Activated T-helper 17 cell treated with anti-CD3 and anti-CD28 coated beads, Interleukin-2, amount 50 U/mL, for 72 hours (primary cell): ENCODE measurements around the gene PRKCA. TPM values are rescaled to one million over a fixed set of nuclear protein-coding genes. Genes with fewer than 3 reads are reported as not detected.
"Not testable (repeated sequence)": the region's sequence is repeated elsewhere in the genome, so short reads cannot be mapped to it uniquely, and the experiment has no call there.

Experiments
- ATAC-seq: fragments of 150-1000 bp; cut with Tn5 transposase; replicated peaks from 2 replicates; pipeline ENCODE4 v1.10.0; 2021; ENCODE audit warnings: mild to moderate bottlenecking, moderate library complexity
- H3K27ac Mint-ChIP-seq: one replicate; pipeline ENCODE4 v1.8.0; 2022; ENCODE audit warnings: mixed read lengths
- H3K27me3 Mint-ChIP-seq: one replicate; pipeline ENCODE4 v1.8.0; 2022; ENCODE audit warnings: mixed read lengths
- H3K36me3 Mint-ChIP-seq: one replicate; pipeline ENCODE4 v1.8.0; 2022; ENCODE audit warnings: low read depth, mild to moderate bottlenecking, mixed read lengths
- H3K4me1 Mint-ChIP-seq: one replicate; pipeline ENCODE4 v1.8.0; 2022; ENCODE audit warnings: mixed read lengths
- H3K4me3 Mint-ChIP-seq: one replicate; pipeline ENCODE4 v1.8.0; 2022; ENCODE audit warnings: mild to moderate bottlenecking, mixed read lengths
- H3K9me3 Mint-ChIP-seq: one replicate; pipeline ENCODE4 v1.8.0; 2022; ENCODE audit warnings: mixed read lengths
- total RNA-seq, 2 donors: library from RNA; stranded (reverse); gene quantifications; one replicate each; pipeline ENCODE4 v1.2.3, GENCODE V29; 2022

PRKCA gene
- total RNA-seq, 2 donors from 2014 or later, result 58.2 to 86.0 TPM

DNA sequence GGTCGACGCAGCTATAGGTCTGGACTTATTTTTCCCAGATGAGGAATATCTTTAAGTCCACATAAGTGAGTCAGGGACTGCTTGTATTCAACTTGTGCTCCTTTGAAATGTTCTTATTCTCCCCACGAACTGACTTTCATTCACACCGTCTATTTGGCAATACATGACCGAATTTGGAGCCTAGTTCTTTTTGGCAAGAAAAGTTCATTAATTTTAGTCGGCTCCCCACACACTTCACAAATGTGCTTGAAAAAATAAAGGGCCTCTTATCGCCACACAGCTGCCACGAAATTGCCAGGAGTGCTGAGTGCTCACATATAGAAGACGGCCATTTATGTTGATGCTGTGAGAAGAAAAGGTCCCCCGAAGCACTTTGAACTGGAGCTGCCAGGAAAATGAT, 152.6 kb downstream of the PRKCA start:
- peaks cover 9% of the 10 kb centered on the region for H3K9me3 Mint-ChIP-seq
- H3K27me3 Mint-ChIP-seq, result no peaks in the 10 kb centered on the region
- peaks cover 19% of the 10 kb centered on the region for H3K4me1 Mint-ChIP-seq
- ATAC-seq, result no peak
- H3K36me3 Mint-ChIP-seq, result peaks cover 57% of the 10 kb centered on the region
- H3K4me3 Mint-ChIP-seq, result no peak overlapping the region
- H3K27ac Mint-ChIP-seq, result no peak overlapping the region

DNA sequence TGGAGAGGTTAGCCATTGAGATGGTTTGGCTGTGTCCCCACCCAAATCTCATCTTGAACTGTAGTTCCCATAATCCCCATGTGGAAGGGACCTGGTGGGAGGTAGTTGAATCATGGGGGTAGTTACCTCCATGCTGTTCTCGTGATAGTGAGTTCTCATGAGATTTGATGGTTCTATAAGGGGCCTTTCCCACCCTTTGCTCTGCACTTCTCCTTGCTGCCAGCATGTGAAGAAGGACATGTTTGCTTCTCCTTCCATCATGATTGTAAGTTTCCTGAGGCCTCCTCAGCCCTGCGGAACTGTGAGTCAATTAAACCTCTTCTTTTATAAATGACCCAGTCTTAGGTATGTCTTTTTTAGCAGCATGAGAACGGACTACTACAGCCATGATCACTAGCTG, 155.1 kb downstream of the PRKCA start:
- not testable (repeated sequence) for H3K27me3 Mint-ChIP-seq, ATAC-seq, H3K9me3 Mint-ChIP-seq, H3K4me3 Mint-ChIP-seq
- peaks cover 18% of the 10 kb centered on the region for H3K4me1 Mint-ChIP-seq
- H3K27ac Mint-ChIP-seq, result peak overlapping the region; percentile 79
- H3K36me3 Mint-ChIP-seq, result peaks cover 57% of the 10 kb centered on the region

DNA sequence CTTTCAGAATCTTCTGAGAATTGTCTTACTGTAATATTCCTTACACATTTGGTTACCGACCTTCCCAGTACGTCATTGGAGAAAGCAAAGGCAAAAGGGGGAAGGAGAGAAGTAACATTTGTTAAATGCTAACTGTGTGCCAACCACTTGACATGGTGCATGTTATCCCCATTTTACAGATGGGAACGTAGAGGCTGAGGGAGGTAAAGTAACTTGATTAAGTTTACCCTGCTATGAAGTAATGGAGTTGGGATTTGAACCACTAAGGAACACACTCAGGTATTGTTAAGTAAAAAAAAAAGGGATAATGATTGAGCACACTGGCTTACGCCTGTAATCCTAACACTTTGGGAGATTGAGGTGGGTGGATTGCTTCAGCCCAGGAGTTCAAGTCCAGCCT, 156.4 kb downstream of the PRKCA start:
- H3K9me3 Mint-ChIP-seq, result peaks cover 9% of the 10 kb centered on the region
- peaks cover 52% of the 10 kb centered on the region for H3K36me3 Mint-ChIP-seq
- ATAC-seq, result no peak
- no peak overlapping the region for H3K4me3 Mint-ChIP-seq
- peaks cover 18% of the 10 kb centered on the region for H3K4me1 Mint-ChIP-seq
- H3K27ac Mint-ChIP-seq, result no peak overlapping the region
- no peaks in the 10 kb centered on the region for H3K27me3 Mint-ChIP-seq

DNA sequence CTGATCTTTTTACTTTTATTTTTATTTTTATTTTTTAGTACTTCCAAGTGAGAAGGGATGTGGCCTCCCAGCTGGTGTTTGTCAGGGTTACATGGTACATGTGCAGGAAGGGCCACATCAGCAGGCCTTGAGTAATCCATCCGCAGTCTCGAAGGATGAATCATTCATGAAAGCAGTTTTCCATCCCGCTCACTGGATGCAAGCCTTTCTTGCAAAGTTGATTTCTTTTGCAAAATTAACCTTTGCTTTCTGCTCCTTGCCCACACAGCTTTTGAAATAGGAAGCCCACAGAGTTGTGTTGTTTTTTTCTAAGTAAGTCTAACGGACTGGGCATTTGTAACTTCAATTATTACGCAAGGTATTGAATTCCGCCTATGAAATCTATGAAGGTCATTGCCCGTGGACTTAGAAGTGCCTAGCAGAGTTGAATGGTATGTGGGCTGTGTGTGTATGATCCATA, 157.4 kb downstream of the PRKCA start:
- Mint-ChIP-seq H3K36me3 (peaks cover 42% of the 10 kb centered on the region), H3K27ac (peak overlapping the region; percentile 28), H3K4me1 (peaks cover 13% of the 10 kb centered on the region), H3K9me3 (peaks cover 9% of the 10 kb centered on the region), H3K27me3 (no peaks in the 10 kb centered on the region), H3K4me3 (no peak overlapping the region)
- peak; percentile 93 for ATAC-seq

DNA sequence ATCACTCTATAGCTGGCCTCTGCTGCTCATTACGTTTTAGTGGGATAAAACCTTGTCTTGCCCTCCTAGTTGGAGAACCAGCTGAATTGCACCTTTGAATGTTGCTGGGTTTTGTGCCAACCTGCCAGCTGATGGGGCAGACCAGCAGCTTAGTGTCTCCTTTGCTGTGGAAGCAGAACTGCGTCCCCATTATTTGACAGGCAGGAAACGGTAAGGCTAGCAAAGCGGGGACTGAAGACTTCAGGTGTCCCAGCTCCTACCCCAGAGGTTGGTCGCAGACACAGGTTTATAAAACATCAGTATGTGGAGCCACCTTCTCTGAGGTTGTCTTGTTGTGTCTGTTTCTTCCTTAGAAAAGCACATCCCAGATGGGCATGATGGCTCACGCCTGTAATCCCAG, 158.1 kb downstream of the PRKCA start:
- no peaks in the 10 kb centered on the region for H3K27me3 Mint-ChIP-seq
- peaks cover 13% of the 10 kb centered on the region for H3K4me1 Mint-ChIP-seq
- H3K36me3 Mint-ChIP-seq, result peaks cover 34% of the 10 kb centered on the region
- ATAC-seq, result no peak
- no peak overlapping the region for H3K27ac Mint-ChIP-seq
- H3K4me3 Mint-ChIP-seq, result no peak overlapping the region
- H3K9me3 Mint-ChIP-seq, result peaks cover 8% of the 10 kb centered on the region

DNA sequence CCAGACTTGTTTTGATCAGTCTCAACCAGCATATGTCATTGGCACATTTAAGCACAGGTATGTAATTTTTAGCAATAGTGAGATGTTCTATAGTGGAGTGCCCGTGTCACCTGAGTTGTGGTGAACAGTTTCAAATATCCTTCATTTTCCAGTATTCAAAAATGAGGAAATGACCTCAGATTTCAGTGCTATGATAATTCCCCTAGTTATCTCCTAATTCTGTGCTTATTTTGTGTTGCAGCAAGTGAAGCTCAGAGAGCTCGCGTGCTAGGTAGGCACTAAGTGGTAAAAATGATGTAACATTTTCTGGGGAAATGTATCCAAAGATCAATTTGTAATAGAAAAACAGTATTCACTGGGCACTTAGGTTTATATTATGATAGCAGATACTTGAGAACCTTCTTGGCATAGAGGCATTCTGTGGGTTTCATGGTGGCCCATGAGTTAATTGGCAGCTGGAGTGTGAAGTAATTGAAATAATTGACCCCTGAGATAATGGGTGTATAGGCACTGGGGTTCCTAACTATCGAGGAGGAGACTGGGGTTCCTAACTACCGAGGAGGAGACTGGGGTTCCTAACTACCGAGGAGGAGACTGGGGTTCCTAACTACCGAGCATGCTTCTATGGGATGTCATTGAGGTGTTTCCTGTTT, 159.1 kb downstream of the PRKCA start:
- no peak overlapping the region for H3K4me3 Mint-ChIP-seq
- peaks cover 25% of the 10 kb centered on the region for H3K36me3 Mint-ChIP-seq
- peaks cover 4% of the 10 kb centered on the region for H3K9me3 Mint-ChIP-seq
- no peak for ATAC-seq
- peak overlapping the region; percentile 71 for H3K27ac Mint-ChIP-seq
- H3K4me1 Mint-ChIP-seq, result peaks cover 19% of the 10 kb centered on the region
- no peaks in the 10 kb centered on the region for H3K27me3 Mint-ChIP-seq

DNA sequence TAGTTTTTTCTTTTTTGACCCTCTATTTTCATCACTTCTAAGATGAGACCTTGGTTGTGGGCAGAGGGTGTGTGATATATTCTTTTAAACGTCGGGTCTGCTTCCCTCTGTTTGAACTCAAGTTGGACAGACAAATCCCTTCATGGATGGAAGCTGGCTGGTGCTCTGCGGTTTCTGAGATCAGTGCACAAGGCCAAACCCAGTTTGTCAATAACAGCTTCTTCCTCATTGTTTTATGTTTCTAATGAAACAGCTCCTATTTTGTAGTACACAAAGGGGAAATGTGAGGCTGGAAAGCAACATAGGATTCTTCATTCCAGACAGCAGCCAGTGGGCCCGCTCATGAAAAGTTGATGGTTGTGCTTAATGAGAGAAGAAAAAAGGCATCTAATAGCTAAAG, 159.6 kb downstream of the PRKCA start:
- ATAC-seq, result no peak
- Mint-ChIP-seq H3K36me3 (peaks cover 24% of the 10 kb centered on the region), H3K9me3 (peaks cover 1% of the 10 kb centered on the region), H3K4me1 (peaks cover 14% of the 10 kb centered on the region), H3K27ac (peak overlapping the region; percentile 71), H3K4me3 (no peak overlapping the region), H3K27me3 (no peaks in the 10 kb centered on the region)

DNA sequence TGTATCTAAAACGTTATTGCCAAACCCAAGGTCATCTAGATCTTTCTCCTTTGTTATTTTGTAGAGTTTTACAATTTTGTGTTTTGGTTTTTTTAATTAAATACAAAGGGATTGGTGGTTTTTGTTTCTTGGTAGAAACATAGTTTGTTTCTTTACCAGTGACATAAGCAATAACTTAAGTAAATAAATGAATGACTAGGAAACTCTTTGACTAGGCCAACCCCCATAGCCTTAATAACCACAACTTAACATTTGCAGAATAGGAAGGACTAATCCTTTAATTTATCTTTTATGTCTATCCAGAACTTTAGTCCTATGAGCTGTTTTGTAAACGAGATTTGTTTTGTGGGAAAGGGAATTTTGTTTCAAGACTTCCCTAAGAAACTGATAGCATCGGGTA, 162.5 kb downstream of the PRKCA start:
- Mint-ChIP-seq H3K27me3 (no peaks in the 10 kb centered on the region), H3K27ac (no peak overlapping the region), H3K4me3 (no peak overlapping the region), H3K9me3 (no peaks in the 10 kb centered on the region), H3K4me1 (peaks cover 26% of the 10 kb centered on the region), H3K36me3 (peaks cover 6% of the 10 kb centered on the region)
- ATAC-seq, result no peak

DNA sequence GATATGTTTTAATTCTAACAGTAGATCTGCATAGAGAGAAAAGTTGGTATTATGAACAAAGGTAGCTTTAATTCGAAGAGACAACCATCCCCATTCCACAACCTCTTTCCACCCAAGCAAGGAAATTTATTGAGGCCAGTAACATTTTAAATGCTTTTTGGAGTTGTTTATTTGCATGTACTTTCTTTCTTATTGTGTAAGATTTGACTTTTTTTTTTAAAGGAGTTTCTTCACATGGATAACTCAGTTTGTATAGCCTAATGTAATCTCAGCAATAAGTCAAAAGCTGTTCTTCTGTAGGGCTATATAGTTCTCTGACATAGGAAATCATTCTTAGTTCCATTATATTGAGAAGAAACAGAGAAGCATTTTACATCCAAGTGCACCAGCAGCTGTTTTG, 163.3 kb downstream of the PRKCA start:
- Mint-ChIP-seq H3K27me3 (no peaks in the 10 kb centered on the region), H3K4me1 (peaks cover 26% of the 10 kb centered on the region), H3K4me3 (peak overlapping the region; percentile 50), H3K27ac (peak overlapping the region; percentile 78), H3K9me3 (no peaks in the 10 kb centered on the region), H3K36me3 (peaks cover 6% of the 10 kb centered on the region)
- no peak for ATAC-seq

DNA sequence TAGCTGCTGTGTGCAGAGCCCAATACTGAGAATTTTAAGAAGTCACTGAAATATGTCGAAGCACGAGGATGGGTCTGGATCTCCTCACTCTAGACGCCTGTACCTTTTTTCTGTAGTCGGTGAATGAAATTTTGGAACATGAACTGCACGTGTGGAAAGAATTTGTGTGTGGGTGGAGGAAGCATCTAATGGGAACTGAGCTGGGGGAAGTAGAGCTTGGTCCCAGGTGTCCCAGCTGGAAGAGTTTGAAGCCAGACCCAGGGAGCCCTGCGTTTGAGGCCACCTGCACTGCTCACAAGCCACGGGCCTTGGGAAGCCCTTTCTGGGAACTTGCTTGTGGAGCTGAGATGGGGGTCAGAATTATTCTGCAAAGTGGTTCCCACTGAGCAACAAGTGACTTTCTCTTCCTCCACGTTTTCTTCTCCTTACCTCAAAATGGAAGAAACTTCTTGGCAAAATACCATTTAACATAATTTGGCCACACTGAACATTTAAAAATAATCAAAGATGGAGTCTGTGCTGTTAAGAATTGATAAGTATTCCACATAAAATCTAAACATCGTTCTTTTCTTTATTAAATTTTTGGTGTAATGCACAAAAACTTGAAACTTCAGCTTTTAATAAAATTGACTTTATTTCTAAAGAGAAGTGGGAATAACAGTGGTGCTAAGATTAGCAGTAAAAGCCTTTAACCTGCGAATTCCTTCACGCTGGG, 163.8 kb downstream of the PRKCA start:
- no peak for ATAC-seq
- Mint-ChIP-seq H3K4me3 (peak overlapping the region; percentile 50), H3K9me3 (no peaks in the 10 kb centered on the region), H3K36me3 (peaks cover 6% of the 10 kb centered on the region), H3K27me3 (no peaks in the 10 kb centered on the region), H3K4me1 (peaks cover 25% of the 10 kb centered on the region), H3K27ac (peak overlapping the region; percentile 78)

DNA sequence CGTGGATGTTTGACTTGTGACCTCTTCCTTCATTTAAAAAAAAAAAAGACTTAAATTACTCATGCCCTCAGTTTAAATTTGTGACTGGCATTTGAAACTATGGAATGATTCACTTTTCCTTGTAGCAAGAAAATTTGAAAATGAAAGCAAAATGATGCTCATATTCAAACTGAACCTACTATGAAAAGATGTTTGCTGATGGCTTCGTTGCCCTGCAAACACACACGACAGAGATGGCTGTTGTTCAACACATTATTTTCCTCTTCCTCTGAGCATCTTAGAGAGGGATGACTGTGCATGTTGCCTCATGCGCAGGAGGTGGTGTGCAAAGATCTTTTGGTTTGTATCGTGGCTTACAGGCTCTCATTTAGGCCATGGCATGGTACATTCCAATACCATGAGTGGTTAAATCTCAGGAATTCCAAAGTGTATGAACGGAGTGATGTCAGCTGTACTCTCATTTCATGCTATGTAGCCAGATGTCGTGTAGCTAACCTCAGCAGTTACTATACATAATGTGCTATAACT, 164.5 kb downstream of the PRKCA start:
- Mint-ChIP-seq H3K9me3 (no peaks in the 10 kb centered on the region), H3K4me1 (peaks cover 19% of the 10 kb centered on the region), H3K27ac (peak overlapping the region; percentile 78), H3K27me3 (no peaks in the 10 kb centered on the region), H3K36me3 (peaks cover 6% of the 10 kb centered on the region), H3K4me3 (peak overlapping the region; percentile 50)
- ATAC-seq, result peak; percentile 96

DNA sequence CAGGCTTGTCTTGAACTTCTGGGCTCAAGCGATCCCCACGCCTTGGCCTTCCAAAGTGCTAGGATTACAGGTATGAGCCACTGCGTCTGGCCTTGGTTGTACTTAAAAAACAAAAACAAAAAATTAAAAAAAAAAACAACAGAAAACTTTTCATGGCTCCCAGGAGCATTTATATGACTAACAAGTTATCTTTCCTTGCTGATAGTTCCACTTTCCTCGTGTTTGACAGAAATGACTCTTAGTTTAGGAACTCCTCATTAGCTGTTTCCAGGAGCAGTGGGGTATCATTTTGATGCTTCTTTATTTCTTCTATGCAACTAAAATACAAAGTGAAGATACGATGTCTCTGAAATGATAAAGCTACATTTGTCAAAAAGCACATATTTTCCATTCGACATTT, 165.4 kb downstream of the PRKCA start:
- H3K4me3 Mint-ChIP-seq, result peak overlapping the region; percentile 50
- no peaks in the 10 kb centered on the region for H3K9me3 Mint-ChIP-seq
- H3K27me3 Mint-ChIP-seq, result no peaks in the 10 kb centered on the region
- H3K4me1 Mint-ChIP-seq, result peaks cover 19% of the 10 kb centered on the region
- peaks cover 15% of the 10 kb centered on the region for H3K36me3 Mint-ChIP-seq
- no peak for ATAC-seq
- H3K27ac Mint-ChIP-seq, result peak overlapping the region; percentile 78

DNA sequence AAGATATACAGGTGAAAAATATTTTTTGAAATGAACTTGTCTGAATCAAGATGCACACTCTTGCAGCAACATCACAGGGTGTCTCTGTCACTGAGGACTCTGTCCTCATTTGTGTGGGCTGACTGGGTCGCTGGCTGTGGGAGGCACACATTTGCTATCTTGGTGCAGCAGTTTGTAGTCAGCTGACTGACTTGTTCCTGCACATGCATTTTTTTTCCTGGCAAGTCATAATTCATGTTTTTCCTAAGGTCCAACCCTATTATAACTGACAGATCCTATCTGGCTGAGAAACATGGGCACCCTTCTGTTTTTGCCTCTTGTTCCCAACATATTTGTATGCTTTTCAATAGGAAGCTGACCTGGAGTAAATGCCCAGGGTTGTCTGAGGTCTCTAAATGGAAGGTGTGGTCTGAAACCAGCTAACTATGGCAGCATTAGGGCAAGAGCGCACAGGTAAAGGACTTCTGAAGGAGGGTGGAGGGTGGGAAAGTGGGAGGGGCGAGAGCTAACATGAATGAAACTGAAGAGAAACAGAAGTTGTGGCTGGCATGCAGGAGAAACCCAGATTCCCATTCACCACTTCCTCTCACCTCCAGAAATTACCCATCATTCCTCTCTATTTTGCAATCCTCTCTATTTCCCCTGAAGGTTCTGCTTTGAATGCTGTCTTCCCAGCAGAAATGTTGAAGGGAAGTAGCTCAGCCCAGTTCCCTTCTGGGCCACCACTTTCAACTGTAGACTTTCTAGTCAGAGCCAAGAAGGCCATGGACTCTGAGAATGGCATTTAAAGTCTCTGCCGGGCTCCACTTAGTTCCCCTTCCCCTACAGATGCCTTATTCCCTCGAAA, 166.1 kb downstream of the PRKCA start:
- Mint-ChIP-seq H3K4me1 (peaks cover 25% of the 10 kb centered on the region), H3K4me3 (peak overlapping the region; percentile 50), H3K36me3 (peaks cover 22% of the 10 kb centered on the region), H3K9me3 (no peaks in the 10 kb centered on the region), H3K27ac (peak overlapping the region; percentile 78), H3K27me3 (no peaks in the 10 kb centered on the region)
- no peak for ATAC-seq

DNA sequence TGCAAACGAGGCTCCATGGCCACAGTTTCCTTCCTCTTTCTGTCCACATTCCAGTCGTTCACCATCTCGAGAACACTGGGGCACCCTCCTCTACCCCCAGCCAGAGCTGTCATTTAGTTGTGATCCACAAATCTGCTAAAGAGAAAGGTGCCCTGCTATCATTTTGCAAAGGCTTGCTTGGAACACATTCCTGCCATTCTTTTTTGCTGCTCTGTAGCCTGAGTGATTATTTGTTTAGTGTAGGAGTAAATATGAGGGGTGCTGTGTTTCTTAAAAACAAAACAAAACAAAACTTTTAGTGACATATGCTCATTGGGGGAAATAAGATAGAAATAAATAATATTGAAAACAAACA, 166.7 kb downstream of the PRKCA start:
- peak overlapping the region; percentile 78 for H3K27ac Mint-ChIP-seq
- H3K4me3 Mint-ChIP-seq, result peak overlapping the region; percentile 50
- peaks cover 23% of the 10 kb centered on the region for H3K36me3 Mint-ChIP-seq
- no peaks in the 10 kb centered on the region for H3K9me3 Mint-ChIP-seq
- ATAC-seq, result no peak
- H3K4me1 Mint-ChIP-seq, result peaks cover 25% of the 10 kb centered on the region
- H3K27me3 Mint-ChIP-seq, result no peaks in the 10 kb centered on the region
